Activated CD8-positive, alpha-beta memory T cell treated with anti-CD3 and anti-CD28 coated beads for 48 hours (primary cell): Measurements from ENCODE around the gene TEX50.
"Not testable (repeated sequence)": the region's sequence is repeated elsewhere in the genome, so short reads cannot be mapped to it uniquely, and the experiment has no call there.

Experiments
- DNase-seq, 3 experiments: peaks; one replicate each; pipeline ENCODE4 v3.0.0-alpha.2; 2020; ENCODE audit warnings: low read depth in 2 of 3, low spot score in 2 of 3

Gene TEX50

GRCh38 chr1:173661763-173662162, 26.6 kb downstream of the TEX50 start:
- no peak for DNase-seq

- no peak for DNase-seq
These were observed 28.0 kb downstream of the TEX50 start for GRCh38 chr1:173663159-173663558.

GRCh38 chr1:173666646-173667045, 31.5 kb downstream of the TEX50 start:
- no peak for DNase-seq

GRCh38 chr1:173669491-173669941, 34.4 kb downstream of the TEX50 start, which contains the start of gene ANKRD45:
Gene ANKRD45, minus strand, starts transcription at chr1:173669851. Its CDS starts 10,433 bp downstream, at chr1:173659418.
- DNase-seq: peak in 2 of 3 experiments; percentile 8 to 11

GRCh38 chr1:173674496-173674895, 39.4 kb downstream of the TEX50 start:
- DNase-seq: not testable (repeated sequence)

GRCh38 chr1:173680152-173680551, 45.0 kb downstream of the TEX50 start:
- DNase-seq: not testable (repeated sequence)

GRCh38 chr1:173682184-173682583, 47.0 kb downstream of the TEX50 start:
- no peak for DNase-seq

GRCh38 chr1:173683838-173684237, 48.7 kb downstream of the TEX50 start:
- DNase-seq: not testable (repeated sequence)

- DNase-seq: not testable (repeated sequence)
These were observed 50.0 kb downstream of the TEX50 start for GRCh38 chr1:173685121-173685520.
